IPS DF 4.7 (cell line): ENCODE measurements around the gene ARNT2.

ENCODE experiments used
- DNase-seq: peaks from one replicate; pipeline ENCODE4 v3.0.0-alpha.2; 2013; ENCODE audit warnings: low spot score; ENCODE audit errors: extremely low read depth

ARNT2 gene

DNA sequence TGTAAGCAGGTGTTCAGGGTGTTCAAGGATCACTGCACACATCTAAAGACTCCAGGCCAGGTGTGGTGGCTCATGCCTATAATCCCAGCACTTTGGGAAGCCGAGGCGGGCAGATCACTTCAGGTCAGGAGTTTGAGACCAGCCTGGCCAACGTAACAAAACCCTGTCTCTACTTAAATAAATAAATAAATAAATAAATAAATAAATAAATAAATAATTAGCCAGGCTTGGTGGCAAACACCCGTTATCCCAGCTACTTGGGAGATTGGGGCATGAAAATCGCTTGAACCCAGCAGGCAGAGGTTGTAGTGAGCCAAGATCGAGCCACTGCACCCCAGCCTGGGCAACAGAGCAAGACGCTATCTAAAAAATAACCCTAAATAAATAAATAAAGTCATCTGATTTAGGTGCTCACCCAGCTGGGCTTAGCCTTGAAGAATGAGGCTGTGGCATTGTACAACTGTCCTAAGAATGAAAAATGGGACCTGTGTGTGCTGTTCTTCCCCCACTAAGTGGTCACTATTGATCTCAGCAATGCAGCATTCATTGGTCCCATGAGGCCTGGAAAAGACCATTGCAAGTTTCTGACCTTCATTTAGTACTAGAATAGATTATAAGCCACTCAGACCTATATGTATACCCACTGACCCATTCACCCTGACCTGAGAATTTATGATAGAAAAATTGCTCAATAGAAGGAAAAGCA is 208.1 kb downstream of the ARNT2 start:
- DNase-seq = no peak

DNA sequence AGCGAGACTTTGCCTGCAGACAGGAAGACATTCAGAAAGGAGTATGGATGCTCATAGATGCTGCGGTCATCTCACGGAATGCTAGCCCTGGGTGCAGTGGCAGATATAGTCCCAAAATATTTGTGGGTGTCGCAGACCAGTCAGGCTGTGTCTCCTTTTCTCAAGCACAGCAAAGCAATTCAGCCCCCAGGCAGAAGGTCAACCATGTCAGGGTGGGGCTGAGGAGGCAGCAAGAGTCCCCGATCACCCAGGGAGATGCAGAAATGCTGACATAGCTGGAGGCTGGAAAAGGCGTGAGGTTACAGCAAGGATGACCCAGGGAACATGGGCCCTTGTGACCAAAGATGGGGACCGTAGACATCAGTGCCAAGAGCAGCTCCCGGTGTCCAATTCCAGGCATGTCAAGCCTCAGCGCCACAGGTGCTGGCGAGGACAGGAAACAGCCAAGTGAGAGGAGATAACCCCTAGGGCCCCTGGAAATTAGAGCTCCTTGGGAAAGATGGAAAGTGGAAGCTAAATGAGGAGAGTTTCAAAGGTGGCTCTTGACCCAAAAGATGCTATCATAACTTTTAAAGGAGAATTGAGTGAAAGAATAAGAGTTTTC is 209.7 kb downstream of the ARNT2 start:
- DNase-seq = no peak

DNA sequence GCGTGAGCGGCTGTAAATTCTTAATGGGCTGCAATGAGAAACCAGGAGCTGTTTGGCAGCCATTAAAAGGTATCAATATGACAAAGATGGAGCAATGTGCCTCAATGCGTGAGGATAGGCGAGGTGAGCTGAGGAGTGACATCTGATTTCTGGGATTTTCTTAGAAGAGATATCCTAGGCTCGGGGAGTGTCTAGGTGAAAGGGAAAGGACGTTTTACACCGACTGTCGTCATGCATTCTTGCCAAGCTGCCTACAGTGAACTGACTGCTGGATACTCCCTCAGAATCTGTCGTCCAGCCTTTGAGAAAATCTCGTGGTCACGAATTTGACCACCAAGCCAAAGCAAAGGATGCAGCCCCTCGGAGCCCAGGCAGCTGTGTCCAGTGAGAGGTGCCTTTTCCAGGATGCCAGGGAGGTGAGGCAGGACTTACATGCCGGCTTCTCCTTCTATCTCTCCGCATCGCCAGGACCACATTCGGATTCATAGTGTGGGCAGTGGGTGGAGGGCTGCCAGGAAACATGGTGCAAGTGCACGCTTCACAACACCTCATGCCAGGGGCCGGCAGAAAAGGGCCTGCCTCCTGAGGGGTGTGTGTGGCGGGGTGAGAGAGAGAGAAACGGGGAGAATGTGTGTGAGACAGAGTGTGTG is 210.7 kb downstream of the ARNT2 start:
- DNase-seq = no peak

DNA sequence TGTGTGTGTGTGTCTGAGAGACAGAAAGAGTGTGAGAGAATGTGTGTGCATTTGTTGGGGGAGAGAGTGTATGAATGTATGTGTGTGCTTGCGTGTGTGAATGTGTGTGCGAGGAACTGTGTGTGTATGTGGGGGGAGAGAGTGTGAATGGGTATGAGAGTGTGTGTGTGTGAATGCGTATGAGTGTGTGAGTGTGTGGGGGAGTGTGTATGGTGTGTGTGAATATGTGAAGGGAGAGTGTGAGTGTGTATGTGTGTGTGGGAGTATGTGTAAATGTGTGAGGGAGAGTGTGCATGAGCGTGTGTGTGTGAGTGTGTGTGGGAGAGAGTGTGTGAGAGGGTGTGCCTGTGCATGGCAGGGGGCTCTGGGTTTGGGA is 211.2 kb downstream of the ARNT2 start:
- DNase-seq = no peak

DNA sequence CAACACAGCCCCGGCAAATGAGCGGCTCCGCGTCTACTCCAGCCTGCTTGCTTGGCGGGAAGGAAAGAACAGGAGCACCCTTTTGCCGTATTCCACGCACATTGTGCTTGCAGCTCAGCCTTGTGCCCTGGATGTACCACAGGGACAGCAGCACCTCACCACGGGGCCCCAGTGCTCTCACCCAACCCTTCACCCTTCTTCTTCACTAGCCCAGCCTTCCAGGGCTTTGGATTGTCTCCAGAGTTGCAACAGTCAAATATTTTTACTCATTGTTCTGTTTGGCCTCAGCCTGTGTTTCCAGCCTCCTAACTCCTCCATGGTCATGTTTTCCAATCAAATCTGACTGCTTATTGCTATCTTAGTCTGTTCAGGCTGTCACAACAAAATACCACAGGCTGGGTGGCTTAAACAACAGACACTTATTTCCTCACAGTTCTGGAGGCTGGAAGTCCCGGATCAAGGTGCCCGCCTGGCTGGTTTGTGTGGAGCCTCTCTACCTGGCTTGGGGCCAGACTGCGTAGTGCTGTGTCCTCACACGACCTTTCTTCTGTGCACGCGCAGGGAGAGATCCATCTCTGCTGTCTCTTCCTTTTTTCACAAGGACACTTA is 211.7 kb downstream of the ARNT2 start:
- no peak for DNase-seq

DNA sequence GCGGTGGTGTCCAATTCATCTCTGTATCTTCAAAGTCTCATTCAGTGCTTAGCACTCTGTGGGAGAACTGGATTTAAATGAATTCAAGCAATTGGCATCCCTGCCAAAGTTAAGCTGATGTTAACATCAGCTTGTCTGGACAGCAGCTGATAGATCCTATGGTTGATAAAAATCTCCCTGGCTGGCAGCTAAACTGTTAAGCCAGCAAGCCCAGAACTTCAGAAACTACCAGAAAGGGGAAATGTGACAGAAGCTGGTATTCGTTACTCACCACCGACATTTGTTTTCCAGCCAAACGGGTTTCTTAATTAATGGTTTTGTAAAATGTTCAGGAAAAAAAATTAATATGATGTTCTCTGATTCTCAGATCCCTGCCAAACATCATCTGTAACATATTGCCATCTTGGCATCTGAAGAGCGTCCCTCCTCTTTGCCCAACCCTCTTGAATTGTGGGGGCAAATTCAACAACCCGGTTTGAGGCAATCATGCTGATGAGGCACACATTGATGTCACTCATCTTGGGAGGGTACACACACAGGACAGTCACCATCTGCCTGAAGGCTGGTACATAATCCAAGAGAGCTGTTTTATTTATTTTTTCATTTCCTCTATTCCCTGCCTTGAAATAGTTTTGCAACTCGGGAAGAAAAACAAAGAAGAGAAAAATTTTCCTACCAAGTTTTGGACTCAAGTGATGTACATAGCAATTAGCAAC is 214.7 kb downstream of the ARNT2 start:
- no peak for DNase-seq

DNA sequence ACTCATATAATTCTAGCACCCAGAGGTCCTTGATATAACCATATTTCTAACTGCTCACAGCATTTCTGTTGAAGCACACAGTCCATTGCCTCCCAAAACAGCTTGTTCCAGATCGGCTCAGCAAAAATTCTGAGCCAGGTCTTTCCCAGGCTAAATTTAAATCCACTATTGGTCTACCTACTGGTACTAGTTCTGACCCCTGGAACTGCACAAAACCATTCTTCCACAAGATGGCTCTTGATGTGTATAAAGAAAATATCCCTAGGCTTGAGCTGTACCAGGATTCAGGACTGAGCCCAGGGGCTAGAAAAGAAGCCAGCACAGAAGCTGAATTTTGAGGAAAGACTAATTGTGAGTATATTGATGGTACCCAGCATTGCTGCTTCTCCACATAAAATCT is 215.5 kb downstream of the ARNT2 start:
- DNase-seq = no peak

DNA sequence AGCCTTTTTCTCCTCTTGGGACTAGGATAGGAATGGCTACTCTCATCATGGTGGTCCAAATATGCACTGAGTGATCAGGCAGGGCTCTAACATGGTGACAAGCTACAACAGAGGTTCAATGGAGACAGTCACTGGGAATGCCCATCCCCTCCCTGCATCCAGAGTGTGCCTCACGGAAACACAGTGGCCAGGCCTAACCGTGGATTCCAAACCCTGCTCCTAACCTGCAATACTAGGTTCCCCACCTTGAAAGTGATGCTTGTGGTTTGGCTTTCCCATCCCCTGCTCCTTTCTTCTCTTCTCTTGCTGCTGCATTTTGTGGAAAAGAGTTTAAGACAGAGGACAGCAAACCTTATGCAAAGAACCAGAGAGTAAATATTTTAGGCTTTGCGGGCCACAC is 216.0 kb downstream of the ARNT2 start:
- DNase-seq = no peak

DNA sequence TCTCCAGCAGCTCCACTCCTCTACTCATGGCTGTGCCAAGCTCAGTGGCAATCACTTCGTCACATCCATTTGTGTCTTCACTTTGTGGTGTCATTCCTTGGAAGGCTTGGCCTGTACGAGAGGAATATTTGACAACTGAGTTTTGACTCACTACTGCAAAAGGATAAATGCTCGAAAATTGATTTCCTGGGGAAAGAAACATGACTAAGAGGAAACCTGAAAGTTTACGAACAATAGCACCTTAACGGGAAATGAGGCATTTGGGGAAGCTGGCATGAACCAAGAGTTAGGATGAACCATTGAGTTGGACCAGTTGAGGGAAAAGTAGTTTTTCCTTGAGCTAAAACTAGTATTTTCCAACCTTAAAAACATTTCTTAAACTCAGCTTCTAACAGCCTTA is 216.7 kb downstream of the ARNT2 start:
- no peak for DNase-seq

DNA sequence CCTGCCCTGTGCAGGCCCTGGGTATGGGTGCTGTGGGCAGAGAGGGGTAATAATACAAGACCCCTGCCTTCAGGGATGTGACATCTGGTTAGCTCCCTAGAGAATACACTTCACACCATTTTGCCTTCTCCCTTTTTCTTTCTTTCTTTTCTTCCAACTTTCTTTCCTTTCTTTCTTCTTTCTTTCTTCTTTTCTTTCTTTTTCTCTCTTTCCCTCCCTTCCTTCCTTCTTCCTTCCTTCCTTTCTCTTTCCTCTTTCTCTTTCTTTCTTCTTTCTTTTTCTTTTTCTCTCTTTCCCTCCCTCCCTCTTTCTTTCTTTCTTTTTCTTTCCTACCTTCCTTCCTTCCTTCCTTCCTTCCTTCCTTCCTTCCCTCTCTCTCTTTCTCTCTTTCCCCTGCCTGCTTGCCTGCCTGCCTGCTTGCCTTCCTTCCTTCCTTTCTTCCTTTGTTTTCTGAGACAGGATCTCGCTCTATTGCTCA is 222.5 kb downstream of the ARNT2 start:
- no peak for DNase-seq

DNA sequence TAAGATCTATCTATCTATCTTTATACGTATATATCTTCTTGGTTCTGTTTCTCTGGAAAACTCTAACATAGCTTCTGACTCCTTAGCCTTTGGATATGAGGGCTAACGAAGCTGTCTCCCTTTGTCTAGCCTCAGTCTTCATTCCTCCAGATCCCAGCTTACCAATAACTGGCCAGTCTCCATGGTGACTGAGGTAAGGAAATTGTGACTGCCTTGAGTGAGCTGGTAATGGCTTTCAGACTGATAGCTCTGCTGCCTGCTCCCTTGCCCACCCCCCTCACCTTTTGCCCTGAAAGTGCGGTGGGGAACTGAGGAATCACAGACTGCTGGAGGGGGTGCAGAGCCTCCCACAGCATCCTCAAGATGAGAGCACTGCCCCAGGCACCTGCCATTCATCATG is 225.2 kb downstream of the ARNT2 start:
- DNase-seq = no peak

DNA sequence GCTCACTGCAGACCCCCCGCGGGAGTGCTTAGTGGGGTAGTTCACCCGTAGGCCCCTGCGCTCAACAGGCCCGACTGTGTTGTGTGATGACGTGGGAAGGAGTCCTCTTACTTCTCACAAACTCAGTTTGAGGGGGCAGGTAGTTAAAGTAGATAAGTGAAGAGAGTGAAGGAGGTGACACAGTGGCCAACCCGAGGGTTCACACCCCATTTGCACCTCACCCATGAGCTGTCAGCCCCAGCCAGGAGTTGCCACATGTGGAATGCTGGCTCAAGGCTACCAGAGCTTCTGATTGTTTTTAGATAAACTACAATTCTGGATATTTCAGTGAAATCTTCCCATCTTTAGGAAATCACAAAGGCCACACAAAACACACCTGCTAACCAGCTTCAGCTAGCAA is 226.8 kb downstream of the ARNT2 start:
- no peak for DNase-seq

DNA sequence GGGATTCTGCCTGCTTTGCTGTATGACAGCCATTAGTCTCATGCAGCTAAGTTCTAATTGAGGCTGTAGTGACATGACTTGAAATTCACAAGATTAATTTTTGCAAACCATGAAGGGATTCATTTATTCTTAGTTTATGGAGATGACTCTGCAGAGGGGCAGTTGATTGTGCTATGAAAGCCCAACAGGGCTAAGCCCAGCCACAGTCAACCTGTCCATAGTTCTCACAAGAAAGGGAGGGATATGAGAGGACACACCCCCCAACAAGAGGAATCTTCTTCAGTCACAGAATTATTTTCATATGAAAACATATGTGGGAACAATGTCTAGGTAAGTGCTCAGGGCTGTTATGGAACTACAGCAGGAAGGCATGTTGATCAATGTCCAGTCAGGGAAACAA is 229.0 kb downstream of the ARNT2 start:
- DNase-seq = no peak

DNA sequence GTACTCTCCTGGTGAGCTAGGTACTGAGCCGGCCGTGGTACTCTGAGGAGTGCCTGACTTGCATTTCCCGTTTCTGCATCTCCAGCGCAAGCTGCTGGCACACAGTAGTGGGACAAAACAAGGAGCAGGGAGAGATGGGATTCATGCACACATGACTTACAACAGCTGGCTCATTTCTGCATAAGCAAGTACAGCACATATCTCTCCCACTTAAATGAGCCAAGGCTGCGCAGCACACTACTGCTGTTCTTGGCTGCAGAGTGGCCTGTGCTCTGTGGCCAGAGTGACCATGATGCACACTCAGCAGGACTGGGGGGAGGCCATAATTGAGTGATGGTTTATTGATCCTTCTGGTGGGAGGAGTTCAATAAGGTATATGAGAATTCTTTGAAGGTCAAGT is 231.8 kb downstream of the ARNT2 start:
- DNase-seq = no peak

DNA sequence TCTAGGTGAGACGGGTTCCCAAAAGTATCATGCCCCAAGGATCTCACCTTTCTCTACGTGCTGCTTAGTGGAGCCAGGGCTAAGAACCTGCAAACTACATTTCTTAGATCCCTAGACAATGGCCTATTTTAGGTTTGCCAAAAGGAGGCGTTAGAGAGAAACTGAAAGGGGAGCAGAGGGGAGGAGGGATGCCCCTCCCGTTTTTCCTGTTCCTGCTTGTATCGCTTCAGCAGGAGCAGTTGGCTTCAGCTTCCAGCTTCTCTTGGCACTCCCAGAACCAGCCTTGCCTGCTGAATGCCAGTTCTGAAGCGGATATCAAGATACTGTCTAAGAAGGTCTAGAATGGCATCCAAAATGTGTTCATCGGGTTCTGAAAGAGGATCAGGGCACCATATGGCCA is 232.5 kb downstream of the ARNT2 start:
- DNase-seq = peak; percentile 49

DNA sequence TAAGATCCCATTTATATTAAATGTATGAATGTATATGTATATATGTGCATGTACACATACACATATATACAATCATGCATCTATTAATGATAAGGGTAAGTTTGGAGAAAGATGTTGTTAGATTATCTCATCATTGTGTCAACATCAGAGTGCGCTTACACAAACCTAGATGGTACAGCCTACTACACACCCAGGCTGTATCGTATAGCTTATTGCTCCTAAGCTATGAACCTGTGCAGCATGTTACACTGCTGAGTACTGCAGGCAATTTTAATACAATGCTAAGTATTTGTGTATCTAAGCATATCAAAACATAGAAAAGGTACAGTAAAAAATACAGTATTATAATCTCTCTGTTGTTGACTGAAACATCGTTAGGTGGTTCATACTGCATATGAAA is 233.6 kb downstream of the ARNT2 start:
- no peak for DNase-seq

DNA sequence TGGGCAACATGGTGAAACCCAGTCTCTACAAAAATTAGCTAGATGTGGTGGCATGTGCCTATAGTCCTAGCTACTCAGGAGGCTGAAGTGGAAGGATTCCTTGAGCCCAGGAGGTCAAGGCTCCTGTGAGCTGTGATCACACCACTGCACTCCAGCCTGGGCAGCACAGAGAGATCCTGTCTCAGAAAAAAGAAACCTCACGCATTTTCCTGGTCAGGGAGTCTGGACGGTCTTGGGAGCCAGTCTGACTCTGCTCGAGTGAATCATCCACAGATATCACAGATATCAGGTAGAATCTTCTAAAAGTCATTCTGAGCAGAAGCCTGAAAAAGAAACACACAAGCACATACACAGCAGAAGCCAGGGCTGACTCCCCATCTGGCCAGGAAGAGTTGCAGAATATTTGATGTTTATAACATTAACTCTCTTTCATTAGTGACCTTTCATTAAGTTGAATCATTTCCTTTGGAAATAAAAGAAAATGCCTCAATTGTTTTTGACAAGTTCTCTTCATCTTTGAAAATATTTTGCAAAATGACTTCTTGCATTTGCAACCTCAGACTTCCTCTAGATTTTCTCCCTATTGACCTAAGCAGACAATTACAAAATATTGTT is 234.5 kb downstream of the ARNT2 start:
- no peak for DNase-seq

DNA sequence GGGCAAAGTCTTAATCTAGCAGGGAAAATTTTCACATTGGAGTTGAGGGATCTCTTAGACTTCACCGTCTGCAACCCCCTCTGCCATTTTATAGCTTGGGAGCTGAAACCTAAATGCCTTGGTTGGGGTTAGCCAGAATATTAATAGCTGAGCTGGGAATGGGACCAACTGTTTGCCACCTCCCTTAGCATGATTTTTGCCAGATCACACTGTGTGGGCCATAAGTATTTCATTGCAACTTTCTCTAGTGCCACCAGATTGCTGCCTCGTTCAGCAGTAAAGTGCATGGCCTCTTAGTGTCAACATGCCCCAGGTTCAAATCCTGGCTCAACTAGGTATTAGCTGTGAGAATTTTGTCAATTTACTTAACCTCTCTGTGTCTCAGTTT is 235.0 kb downstream of the ARNT2 start:
- DNase-seq = no peak

DNA sequence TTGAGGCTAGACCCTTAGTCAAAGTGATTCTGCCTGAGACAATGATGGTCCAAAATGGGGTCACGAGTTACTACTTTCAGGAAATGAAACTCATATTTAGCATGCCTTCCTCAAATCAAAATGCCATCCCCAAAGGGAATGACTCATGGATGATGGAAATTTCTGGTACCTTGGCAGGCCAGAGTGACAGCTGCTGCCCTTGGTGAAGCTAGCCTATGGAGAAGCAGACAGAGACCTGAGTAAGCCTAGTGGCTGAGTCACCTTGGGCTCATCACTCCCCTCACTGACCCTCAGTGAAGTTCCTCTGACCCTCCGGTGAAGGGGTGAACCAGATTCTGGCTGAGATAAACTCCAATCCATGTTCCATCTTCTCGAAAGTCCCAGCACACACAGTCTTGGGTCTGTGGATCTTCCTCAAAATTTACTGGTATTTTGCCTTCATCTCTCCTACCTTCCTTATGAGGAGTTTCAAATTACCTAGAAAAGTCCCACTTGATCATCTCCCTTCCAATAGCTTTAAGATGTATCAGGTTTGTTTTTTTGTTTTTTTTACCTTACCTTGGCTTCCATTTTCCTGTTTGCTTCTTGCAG is 236.4 kb downstream of the ARNT2 start:
- DNase-seq = no peak

DNA sequence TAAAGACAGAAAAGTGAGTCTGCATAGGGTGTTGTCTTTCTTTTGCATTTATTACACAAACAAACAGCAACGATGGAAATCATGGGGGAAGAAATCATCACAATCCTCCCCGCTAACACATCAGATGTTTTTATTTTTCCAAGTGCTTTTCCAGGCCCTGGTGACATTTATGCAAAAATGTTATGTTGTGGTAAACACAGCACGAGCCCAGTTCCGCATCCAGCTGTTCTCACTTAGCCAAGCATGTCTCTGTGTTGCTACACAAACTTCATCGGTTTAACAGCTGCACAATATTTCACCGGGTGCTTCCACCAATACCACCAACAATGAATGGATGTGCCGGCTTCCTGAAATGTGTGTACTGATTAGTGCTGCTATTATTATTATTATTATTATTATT is 237.2 kb downstream of the ARNT2 start:
- DNase-seq = no peak

DNA sequence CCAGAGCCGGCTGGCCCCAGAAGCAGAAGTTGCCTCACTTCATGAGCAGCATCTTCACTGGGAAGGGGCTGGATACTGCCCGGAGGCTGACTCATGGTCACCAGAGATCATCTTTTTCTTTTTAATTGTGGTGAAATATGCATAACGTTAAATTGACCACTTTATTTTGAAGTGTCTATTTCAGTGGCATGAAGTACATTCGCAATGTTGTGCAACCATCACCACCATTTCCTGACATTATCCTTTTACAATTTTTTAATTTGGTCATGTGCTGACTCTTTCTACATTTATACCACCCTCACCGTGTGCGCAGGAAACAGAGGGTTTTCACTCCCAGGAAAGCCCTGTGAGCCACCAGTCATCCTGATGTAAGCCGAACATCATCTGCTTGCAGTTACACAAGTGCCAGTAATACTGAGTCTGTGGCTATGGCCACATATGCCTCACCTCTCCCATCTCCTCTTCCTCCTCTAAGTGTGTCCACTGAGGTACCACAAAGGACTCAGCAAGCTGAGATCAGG is 239.3 kb downstream of the ARNT2 start:
- no peak for DNase-seq
